HepG2 (cell line): Measurements from ENCODE around the gene PNPLA1. TPM values are rescaled to one million over a fixed set of nuclear protein-coding genes. Genes with fewer than 3 reads are reported as not detected.

Experiments
- ATAC-seq: fragments of 200-7000 bp; cut with Tn5 transposase; 3 replicates; pipeline ENCODE4 v1.9.1; 2020; ENCODE audit warnings: mild to moderate bottlenecking, moderate library complexity
- BruUV-seq: library from RNA; stranded (reverse); fragments of 400-500 nt; replicated peaks from 2 replicates; lab custom pipeline; 2021; lab: Mats Ljungman, UMichigan
- CTCF ChIA-PET: fragments of 300-600 bp; formaldehyde crosslinking; extraction: SDS; loops from one replicate; lab custom pipeline; 2021; ENCODE audit warnings: low total read pairs, inconsistent platforms, low intra/inter-chr PET ratio; lab: Yijun Ruan, JAX
- POLR2A ChIA-PET: fragments of 350-600 bp; sonication (Branson Sonifier 250); formaldehyde crosslinking; loops from one replicate; lab custom pipeline; 2020; ENCODE audit warnings: antibody characterized with exemption, inconsistent platforms; lab: Yijun Ruan, JAX
- DNase-seq: peaks from one replicate; pipeline ENCODE4 v3.0.0-alpha.2; 2015; ENCODE audit warnings: low spot score
- FAIRE-seq: peaks from 3 replicates; lab custom pipeline; 2011; peaks lifted over from hg19 to GRCh38; lab: Jason Lieb, UNC
- H2AFZ ChIP-seq: one replicate; pipeline ENCODE4 v1.6.1; 2011; ENCODE audit warnings: low read length, inconsistent platforms
- H3K27ac ChIP-seq: fragments of 300-600 bp; 3 replicates; pipeline ENCODE4 v1.8.0; 2011; ENCODE audit warnings: mixed run types, mild to moderate bottlenecking, mixed read lengths, low read length, inconsistent platforms; ENCODE audit not compliant: insufficient read depth; ENCODE audit errors: extremely low read length
- H3K27me3 ChIP-seq, 2 experiments: fragments of 200-600 bp in 1 of 2; 2 replicates in 1 of 2; 3 replicates in 1 of 2; pipeline versions ENCODE4 v1.6.0 to v1.8.0; 2011; ENCODE audit warnings: low read length in 2 of 2, mild to moderate bottlenecking in 2 of 2, moderate library complexity in 2 of 2, inconsistent platforms in 1 of 2; ENCODE audit not compliant: insufficient read depth in 2 of 2, control insufficient read depth in 1 of 2
- H3K36me3 ChIP-seq, 2 experiments: fragments of 200-600 bp in 1 of 2; replicated peaks in 1 of 2; 2 replicates in 1 of 2; 3 replicates in 1 of 2; pipeline versions ENCODE4 v1.5.1 to v1.8.0; 2011; ENCODE audit warnings: low read length in 2 of 2, inconsistent platforms in 1 of 2; ENCODE audit not compliant: insufficient read depth in 2 of 2, control insufficient read depth in 1 of 2
- H3K4me1 ChIP-seq: 2 replicates; pipeline ENCODE4 v1.5.1; 2012; ENCODE audit warnings: low read length, inconsistent platforms; ENCODE audit not compliant: insufficient read depth
- H3K4me2 ChIP-seq: 2 replicates; pipeline ENCODE4 v1.6.0; 2011; ENCODE audit warnings: low read depth, low read length, inconsistent platforms
- H3K4me3 ChIP-seq, 3 experiments: fragments of 200-600 bp in 1 of 3; sonication (generic), shearing (Covaris generic) in 1 of 3; replicated peaks in 1 of 3; 2 replicates each; pipeline ENCODE4 v1.5.1; 2011 to 2016; ENCODE audit warnings: low read length in 3 of 3, inconsistent platforms in 2 of 3, low read depth in 2 of 3, mild to moderate bottlenecking in 2 of 3, control low read depth in 1 of 3, mixed read lengths in 1 of 3; ENCODE audit not compliant: insufficient read depth in 1 of 3
- H3K79me2 ChIP-seq: one replicate; pipeline ENCODE4 v1.6.1; 2011; ENCODE audit warnings: low read length, inconsistent platforms; ENCODE audit not compliant: insufficient read depth
- H3K9ac ChIP-seq: 2 replicates; pipeline ENCODE4 v1.6.0; 2011; ENCODE audit warnings: mild to moderate bottlenecking, low read depth, low read length, inconsistent platforms; ENCODE audit not compliant: insufficient read depth
- H3K9me3 ChIP-seq: 2 replicates; pipeline ENCODE4 v1.5.1; 2012; ENCODE audit warnings: mild to moderate bottlenecking, low read length
- H4K20me1 ChIP-seq: 2 replicates; pipeline ENCODE4 v1.6.0; 2011; ENCODE audit warnings: inconsistent platforms, mild to moderate bottlenecking, low read length, moderate library complexity; ENCODE audit not compliant: insufficient read depth
- EHMT2 ChIP-seq: fragments of 200-600 bp; sonication (generic); IDR thresholded peaks from 2 replicates; pipeline ENCODE4 v1.7.0; 2017; ENCODE audit warnings: antibody characterized with exemption, low read depth, low read length, borderline replicate concordance
- MED13 ChIP-seq: sonication (generic); formaldehyde crosslinking; IDR thresholded peaks from 2 replicates; pipeline ENCODE4 v1.5.0; 2020; ENCODE audit warnings: missing genetic modification reagents
- ZMAT3 ChIP-seq: sonication (generic); formaldehyde crosslinking; conservative IDR thresholded peaks from 2 replicates; pipeline ENCODE4 v1.7.0; 2021; ENCODE audit warnings: missing genetic modification reagents
- ZNF326 ChIP-seq: sonication (generic); formaldehyde crosslinking; IDR thresholded peaks from 2 replicates; pipeline ENCODE4 v1.4.0; 2020; ENCODE audit warnings: missing genetic modification reagents, borderline replicate concordance
- ZNF331 ChIP-seq: sonication (generic); formaldehyde crosslinking; IDR thresholded peaks from 2 replicates; pipeline ENCODE4 v1.4.0; 2020; ENCODE audit warnings: missing genetic modification reagents
- ZNF367 ChIP-seq: sonication (generic); formaldehyde crosslinking; IDR thresholded peaks from 2 replicates; pipeline ENCODE4 v1.4.0; 2020; ENCODE audit warnings: missing genetic modification reagents, borderline replicate concordance
- ZNF468 ChIP-seq: sonication (generic); formaldehyde crosslinking; IDR thresholded peaks from 2 replicates; pipeline ENCODE4 v1.8.0; 2022; ENCODE audit warnings: mild to moderate bottlenecking, moderate library complexity, missing genetic modification reagents
- ZNF841 ChIP-seq: sonication (generic); formaldehyde crosslinking; IDR thresholded peaks from 2 replicates; pipeline ENCODE4 v1.8.1; 2023; ENCODE audit warnings: missing genetic modification reagents, borderline replicate concordance
- ZNF850 ChIP-seq: sonication (generic); formaldehyde crosslinking; conservative IDR thresholded peaks from 2 replicates; pipeline ENCODE4 v1.9.0; 2021; ENCODE audit warnings: mild to moderate bottlenecking, missing genetic modification reagents
- WGBS: methylation state at CpG from one replicate; pipeline ENCODE4 v1.1.6; 2017; ENCODE audit warnings: low lambda C conversion rate; 5-methylcytosine and 5-hydroxymethylcytosine counted together
- in situ Hi-C: cut with HindIII; loops from 2 replicates; pipeline ENCODE4 v1.10.0; 2017; ENCODE audit warnings: low pct_unique_long_range_greater_than_20kb; ENCODE audit not compliant: extremely low pct_ligation_motif_present
- intact Hi-C: fragments of 100-400 bp; cut with micrococcal nuclease; formaldehyde crosslinking; loops from one replicate; pipeline ENCODE4 v1.10.0; 2022; ENCODE audit not compliant: unreplicated experiment
- polyA plus RNA-seq, 8 experiments: library from polyadenylated mRNA; depleted of rRNA in 3 of 8; stranded (reverse) in 7 of 8; unstranded in 1 of 8; fragments of >200 nt; fragmentation: Illumina TruSeq in 4 of 8; extraction: Trizol in 4 of 8; gene quantifications; 2 replicates each; pipeline versions ENCODE4 v1.2.1 to v1.2.3, GENCODE V29; 2011 to 2016; ENCODE audit warnings: low read depth in 4 of 8, missing spikeins in 1 of 8, mixed read lengths in 1 of 8; ENCODE audit not compliant: insufficient read depth in 1 of 8
- total RNA-seq, 5 experiments: library from RNA; depleted of rRNA; stranded (reverse); fragments of >200 nt; fragmentation: Illumina TruSeq; extraction: Trizol; gene quantifications; 2 replicates each; pipeline ENCODE4 v1.2.3, GENCODE V29; 2016; ENCODE audit warnings: low read depth in 1 of 5
- TF ChIP-seq, protein P1 (sequence below): sonication (generic); formaldehyde crosslinking; IDR thresholded peaks from 2 replicates; pipeline ENCODE4 v1.4.0; 2020; ENCODE audit warnings: missing genetic modification reagents
- TF ChIP-seq, protein P2 (sequence below): sonication (generic); formaldehyde crosslinking; IDR thresholded peaks from 2 replicates; pipeline ENCODE4 v1.8.0; 2022; ENCODE audit warnings: mild to moderate bottlenecking, missing genetic modification reagents, moderate library complexity
- TF ChIP-seq, protein P3 (sequence below): sonication (generic); formaldehyde crosslinking; IDR thresholded peaks from 2 replicates; pipeline ENCODE4 v1.5.0; 2020; ENCODE audit warnings: mild to moderate bottlenecking, missing genetic modification reagents, borderline replicate concordance

The PNPLA1 gene
- total and polyA plus RNA-seq, 2 of the 13 experiments (the other 11 are each of a cell fraction or from before 2014, with no cell fraction given): not detected

DNA sequence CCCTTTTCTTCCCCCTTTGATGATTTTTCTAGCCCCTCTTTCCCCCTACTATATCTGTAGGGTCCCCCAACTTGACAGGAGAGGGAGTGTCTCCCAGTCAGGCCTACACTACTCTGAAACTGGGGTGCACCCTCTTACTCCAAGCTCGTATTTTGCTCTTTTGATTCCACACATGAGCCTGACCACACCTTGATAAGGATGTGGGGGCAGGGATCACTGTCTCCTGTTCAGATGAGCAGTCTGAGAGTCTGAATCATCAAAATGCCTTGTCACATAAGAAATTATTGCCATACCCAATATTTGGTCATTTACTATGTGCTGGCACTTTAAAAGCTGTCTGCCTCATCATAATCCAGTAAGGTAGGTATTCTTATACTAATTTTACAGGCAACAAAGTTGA is 15.9 kb downstream of the PNPLA1 start:
- H3K4me1 ChIP-seq: peaks cover 6% of the 10 kb centered on the region
- BruUV-seq: no TSS peak
- in situ Hi-C loops: no loop called here
- H3K4me2 ChIP-seq: no peak overlapping the region
- POLR2A ChIA-PET: no interaction called here
- ATAC-seq (no peak), DNase-seq (no peak)
- 13% methylated on average over 1 of the region's 1 CpG for WGBS
- H4K20me1 ChIP-seq: no peaks in the 10 kb centered on the region
- H3K79me2 ChIP-seq: no peaks in the 10 kb centered on the region
- H3K27ac ChIP-seq: no peak overlapping the region
- H3K27me3 ChIP-seq: peaks cover 2 to 6% of the 10 kb centered on the region in 2 experiments; a peak in 4 of 5 replicates
- no peaks in the 10 kb centered on the region for H3K36me3 ChIP-seq
- TF ChIP-seq ZNF850 (CRISPR knock-in tag): no peak
- TF ChIP-seq ZNF841 (CRISPR knock-in tag): no peak
- TF ChIP-seq ZNF367 (CRISPR knock-in tag): no peak
- TF ChIP-seq ZNF468: no peak
- TF ChIP-seq, protein P1, sequence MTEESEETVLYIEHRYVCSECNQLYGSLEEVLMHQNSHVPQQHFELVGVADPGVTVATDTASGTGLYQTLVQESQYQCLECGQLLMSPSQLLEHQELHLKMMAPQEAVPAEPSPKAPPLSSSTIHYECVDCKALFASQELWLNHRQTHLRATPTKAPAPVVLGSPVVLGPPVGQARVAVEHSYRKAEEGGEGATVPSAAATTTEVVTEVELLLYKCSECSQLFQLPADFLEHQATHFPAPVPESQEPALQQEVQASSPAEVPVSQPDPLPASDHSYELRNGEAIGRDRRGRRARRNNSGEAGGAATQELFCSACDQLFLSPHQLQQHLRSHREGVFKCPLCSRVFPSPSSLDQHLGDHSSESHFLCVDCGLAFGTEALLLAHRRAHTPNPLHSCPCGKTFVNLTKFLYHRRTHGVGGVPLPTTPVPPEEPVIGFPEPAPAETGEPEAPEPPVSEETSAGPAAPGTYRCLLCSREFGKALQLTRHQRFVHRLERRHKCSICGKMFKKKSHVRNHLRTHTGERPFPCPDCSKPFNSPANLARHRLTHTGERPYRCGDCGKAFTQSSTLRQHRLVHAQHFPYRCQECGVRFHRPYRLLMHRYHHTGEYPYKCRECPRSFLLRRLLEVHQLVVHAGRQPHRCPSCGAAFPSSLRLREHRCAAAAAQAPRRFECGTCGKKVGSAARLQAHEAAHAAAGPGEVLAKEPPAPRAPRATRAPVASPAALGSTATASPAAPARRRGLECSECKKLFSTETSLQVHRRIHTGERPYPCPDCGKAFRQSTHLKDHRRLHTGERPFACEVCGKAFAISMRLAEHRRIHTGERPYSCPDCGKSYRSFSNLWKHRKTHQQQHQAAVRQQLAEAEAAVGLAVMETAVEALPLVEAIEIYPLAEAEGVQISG (CRISPR knock-in tag): no peak
- TF ChIP-seq ZNF326 (CRISPR knock-in tag): no peak
- TF ChIP-seq, all 625 proteins: peak for 0
- CTCF ChIA-PET: no interaction called here
- Histone ChIP-seq H3K9ac (no peak overlapping the region), H3K4me3 (no peak overlapping the region), H2AFZ (no peak overlapping the region), H3K9me3 (no peaks in the 10 kb centered on the region)
- intact Hi-C loops: no loop called here
- FAIRE-seq: no peak

DNA sequence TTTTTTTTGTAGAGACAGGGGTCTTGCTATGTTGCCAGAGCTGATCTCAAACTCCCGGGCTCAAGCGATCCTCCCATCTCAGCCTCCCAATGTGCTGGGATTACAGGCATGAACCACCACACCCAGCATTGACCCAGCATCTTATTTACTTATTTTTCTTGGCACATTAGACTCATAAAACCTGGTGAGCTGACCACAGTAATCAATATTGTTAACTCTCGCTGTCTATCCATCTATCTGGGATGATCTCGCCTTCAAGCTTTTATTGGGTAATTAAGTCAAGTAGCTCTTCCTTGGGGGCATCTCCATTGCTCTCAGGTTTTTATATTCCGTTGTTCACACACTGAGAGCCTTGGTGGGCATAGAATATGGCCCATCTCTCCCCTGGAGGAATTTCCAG is 17.0 kb downstream of the PNPLA1 start:
- ATAC-seq (no peak), FAIRE-seq (no peak), DNase-seq (no peak)
- Histone ChIP-seq H3K9me3 (no peaks in the 10 kb centered on the region), H3K79me2 (no peaks in the 10 kb centered on the region), H3K27ac (no peak overlapping the region), H3K36me3 (no peaks in the 10 kb centered on the region), H3K4me3 (no peak overlapping the region), H3K27me3 (peaks cover 2 to 6% of the 10 kb centered on the region in 2 experiments; a peak in 4 of 5 replicates), H3K4me2 (no peak overlapping the region), H3K4me1 (peaks cover 10% of the 10 kb centered on the region), H4K20me1 (no peaks in the 10 kb centered on the region), H3K9ac (no peak overlapping the region), H2AFZ (no peak overlapping the region)
- intact Hi-C loops: no loop called here
- BruUV-seq: no TSS peak
- 32% methylated on average over 5 of the region's 5 CpGs for WGBS
- in situ Hi-C loops: no loop called here
- POLR2A ChIA-PET: no interaction called here
- CTCF ChIA-PET: no interaction called here
- no peak for TF ChIP-seq ZMAT3 (CRISPR knock-in tag)
- TF ChIP-seq MED13 (CRISPR knock-in tag): no peak
- no peak for TF ChIP-seq EHMT2
- TF ChIP-seq, protein P2, sequence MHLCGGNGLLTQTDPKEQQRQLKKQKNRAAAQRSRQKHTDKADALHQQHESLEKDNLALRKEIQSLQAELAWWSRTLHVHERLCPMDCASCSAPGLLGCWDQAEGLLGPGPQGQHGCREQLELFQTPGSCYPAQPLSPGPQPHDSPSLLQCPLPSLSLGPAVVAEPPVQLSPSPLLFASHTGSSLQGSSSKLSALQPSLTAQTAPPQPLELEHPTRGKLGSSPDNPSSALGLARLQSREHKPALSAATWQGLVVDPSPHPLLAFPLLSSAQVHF (CRISPR knock-in tag): no peak
- TF ChIP-seq ZNF331 (CRISPR knock-in tag): no peak
- TF ChIP-seq, protein P3, sequence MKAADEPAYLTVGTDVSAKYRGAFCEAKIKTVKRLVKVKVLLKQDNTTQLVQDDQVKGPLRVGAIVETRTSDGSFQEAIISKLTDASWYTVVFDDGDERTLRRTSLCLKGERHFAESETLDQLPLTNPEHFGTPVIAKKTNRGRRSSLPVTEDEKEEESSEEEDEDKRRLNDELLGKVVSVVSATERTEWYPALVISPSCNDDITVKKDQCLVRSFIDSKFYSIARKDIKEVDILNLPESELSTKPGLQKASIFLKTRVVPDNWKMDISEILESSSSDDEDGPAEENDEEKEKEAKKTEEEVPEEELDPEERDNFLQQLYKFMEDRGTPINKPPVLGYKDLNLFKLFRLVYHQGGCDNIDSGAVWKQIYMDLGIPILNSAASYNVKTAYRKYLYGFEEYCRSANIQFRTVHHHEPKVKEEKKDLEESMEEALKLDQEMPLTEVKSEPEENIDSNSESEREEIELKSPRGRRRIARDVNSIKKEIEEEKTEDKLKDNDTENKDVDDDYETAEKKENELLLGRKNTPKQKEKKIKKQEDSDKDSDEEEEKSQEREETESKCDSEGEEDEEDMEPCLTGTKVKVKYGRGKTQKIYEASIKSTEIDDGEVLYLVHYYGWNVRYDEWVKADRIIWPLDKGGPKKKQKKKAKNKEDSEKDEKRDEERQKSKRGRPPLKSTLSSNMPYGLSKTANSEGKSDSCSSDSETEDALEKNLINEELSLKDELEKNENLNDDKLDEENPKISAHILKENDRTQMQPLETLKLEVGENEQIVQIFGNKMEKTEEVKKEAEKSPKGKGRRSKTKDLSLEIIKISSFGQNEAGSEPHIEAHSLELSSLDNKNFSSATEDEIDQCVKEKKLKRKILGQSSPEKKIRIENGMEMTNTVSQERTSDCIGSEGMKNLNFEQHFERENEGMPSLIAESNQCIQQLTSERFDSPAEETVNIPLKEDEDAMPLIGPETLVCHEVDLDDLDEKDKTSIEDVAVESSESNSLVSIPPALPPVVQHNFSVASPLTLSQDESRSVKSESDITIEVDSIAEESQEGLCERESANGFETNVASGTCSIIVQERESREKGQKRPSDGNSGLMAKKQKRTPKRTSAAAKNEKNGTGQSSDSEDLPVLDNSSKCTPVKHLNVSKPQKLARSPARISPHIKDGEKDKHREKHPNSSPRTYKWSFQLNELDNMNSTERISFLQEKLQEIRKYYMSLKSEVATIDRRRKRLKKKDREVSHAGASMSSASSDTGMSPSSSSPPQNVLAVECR (CRISPR knock-in tag): no peak
